ENCODE measurements around the gene SRPX. TPM values are rescaled to one million over a fixed set of nuclear protein-coding genes. Genes with fewer than 3 reads are reported as not detected.

Gene SRPX, protein sequence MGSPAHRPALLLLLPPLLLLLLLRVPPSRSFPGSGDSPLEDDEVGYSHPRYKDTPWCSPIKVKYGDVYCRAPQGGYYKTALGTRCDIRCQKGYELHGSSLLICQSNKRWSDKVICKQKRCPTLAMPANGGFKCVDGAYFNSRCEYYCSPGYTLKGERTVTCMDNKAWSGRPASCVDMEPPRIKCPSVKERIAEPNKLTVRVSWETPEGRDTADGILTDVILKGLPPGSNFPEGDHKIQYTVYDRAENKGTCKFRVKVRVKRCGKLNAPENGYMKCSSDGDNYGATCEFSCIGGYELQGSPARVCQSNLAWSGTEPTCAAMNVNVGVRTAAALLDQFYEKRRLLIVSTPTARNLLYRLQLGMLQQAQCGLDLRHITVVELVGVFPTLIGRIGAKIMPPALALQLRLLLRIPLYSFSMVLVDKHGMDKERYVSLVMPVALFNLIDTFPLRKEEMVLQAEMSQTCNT
- 1 to 10 TPM; 1.2 to 1.5 TPM for total RNA-seq

- DNase-seq (no peak), ATAC-seq (peak; percentile 44)
- Mint-ChIP-seq H3K4me1 (ENCODE audit: low read depth) (peaks cover 7% of the 10 kb centered on the region), H3K36me3 (ENCODE audit: low read depth) (no peaks in the 10 kb centered on the region), H3K9me3 (ENCODE audit: insufficient read depth) (no peaks in the 10 kb centered on the region), H3K4me3 (peak within 1 kb of the TSS; percentile 58), H3K27ac (no peak within 1 kb of the TSS), H3K27me3 (ENCODE audit: low read depth) (peaks cover 40% of the 10 kb centered on the region)
- ChIA-PET POLR2A (no interaction called here), CTCF (interaction anchor here (1.4 to 1.8 kb wide), 3 partner anchors 9 to 107 kb away, joined by 3 to 9 read pairs (median 4); partner anchors contain the start of gene RPGR)
Observed at GRCh38 chrX:38220415-38221390, at the start of gene SRPX. Gene SRPX (minus strand): TSS chrX:38220871. CDS start chrX:38220792, 79 bp downstream.

GRCh38 chrX:38268011-38268410, 47.3 kb upstream of the SRPX start:
- POLR2A ChIA-PET, result no interaction called here
- CTCF ChIA-PET, result no interaction called here
- Mint-ChIP-seq H3K27me3 (ENCODE audit: low read depth) (no peaks in the 10 kb centered on the region), H3K9me3 (ENCODE audit: insufficient read depth) (no peaks in the 10 kb centered on the region), H3K36me3 (ENCODE audit: low read depth) (peaks cover 2% of the 10 kb centered on the region), H3K4me1 (ENCODE audit: low read depth) (peaks cover 9% of the 10 kb centered on the region), H3K4me3 (no peak overlapping the region), H3K27ac (no peak overlapping the region)
- DNase-seq, result no peak
- no peak for ATAC-seq

DNA sequence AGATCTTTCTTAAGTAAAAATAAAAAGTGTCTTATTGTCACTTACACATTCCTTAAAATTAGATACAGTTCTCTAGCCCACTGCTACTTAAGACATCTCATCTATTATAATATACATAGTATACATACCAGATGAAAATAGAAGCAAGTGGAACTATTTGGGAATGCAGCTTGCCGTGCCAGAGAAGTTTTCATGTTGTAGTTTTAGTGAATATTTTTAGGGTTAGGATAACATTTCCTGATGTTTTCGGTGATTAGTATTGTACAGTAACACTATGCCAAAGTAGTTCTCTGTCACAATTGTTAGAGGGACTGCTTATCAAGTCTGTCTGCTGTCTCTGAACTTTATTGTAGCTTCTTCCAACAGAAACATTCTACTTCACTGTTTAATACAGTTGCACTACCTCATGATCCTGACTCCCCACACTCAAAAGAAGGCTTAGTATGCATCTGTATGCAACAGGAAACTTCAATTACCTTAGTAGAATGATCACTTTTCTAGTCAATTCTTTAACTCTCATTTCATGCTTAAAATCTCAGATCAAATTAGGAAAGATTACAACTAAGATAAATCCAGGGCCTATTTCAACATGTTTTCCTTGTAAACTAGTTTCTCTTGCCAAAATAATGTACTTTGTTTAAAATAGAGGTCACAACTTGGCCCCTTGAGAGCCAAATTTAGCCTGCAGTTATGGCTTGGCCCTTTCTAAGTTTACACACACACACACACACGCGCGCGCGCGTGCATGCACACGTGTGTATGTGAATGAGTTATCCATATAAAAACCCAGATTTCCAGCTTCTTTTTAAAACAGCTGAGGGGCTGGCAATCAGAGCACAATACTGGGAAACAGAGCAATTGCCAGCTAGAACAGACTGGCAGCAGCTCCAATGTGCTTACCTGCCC, 42.3 kb upstream of the SRPX start:
- Mint-ChIP-seq H3K9me3 (ENCODE audit: insufficient read depth) (no peaks in the 10 kb centered on the region), H3K4me3 (no peak overlapping the region), H3K27ac (no peak overlapping the region), H3K27me3 (ENCODE audit: low read depth) (no peaks in the 10 kb centered on the region), H3K4me1 (ENCODE audit: low read depth) (no peaks in the 10 kb centered on the region), H3K36me3 (ENCODE audit: low read depth) (no peaks in the 10 kb centered on the region)
- POLR2A ChIA-PET, result interaction anchor here (0.6 kb wide), 1 partner anchor 383 kb away, joined by 4 read pairs; no protein-coding TSS in a partner anchor
- ATAC-seq, result no peak
- no peak for DNase-seq
- CTCF ChIA-PET, result interaction anchor here (1.0 to 1.2 kb wide), 3 partner anchors 12 to 64 kb away, joined by 3 read pairs; partner anchors contain the start of gene RPGR

GRCh38 chrX:38260231-38260630, 39.6 kb upstream of the SRPX start:
- Mint-ChIP-seq H3K36me3 (ENCODE audit: low read depth) (no peaks in the 10 kb centered on the region), H3K27ac (no peak overlapping the region), H3K27me3 (ENCODE audit: low read depth) (no peaks in the 10 kb centered on the region), H3K4me3 (no peak overlapping the region), H3K4me1 (ENCODE audit: low read depth) (no peaks in the 10 kb centered on the region), H3K9me3 (ENCODE audit: insufficient read depth) (no peaks in the 10 kb centered on the region)
- no peak for ATAC-seq
- POLR2A ChIA-PET, result no interaction called here
- no peak for DNase-seq
- CTCF ChIA-PET, result interaction anchor here (0.6 to 0.7 kb wide), 2 partner anchors 43 to 60 kb away, joined by 3 read pairs; no protein-coding TSS in a partner anchor

GRCh38 chrX:38256019-38256418, 35.3 kb upstream of the SRPX start:
- no peak overlapping the region for H3K4me3 Mint-ChIP-seq
- ATAC-seq, result no peak
- no peaks in the 10 kb centered on the region for H3K4me1 Mint-ChIP-seq (ENCODE audit: low read depth)
- CTCF ChIA-PET, result no interaction called here
- no peaks in the 10 kb centered on the region for H3K36me3 Mint-ChIP-seq (ENCODE audit: low read depth)
- POLR2A ChIA-PET, result no interaction called here
- H3K27me3 Mint-ChIP-seq (ENCODE audit: low read depth), result peaks cover 14% of the 10 kb centered on the region
- H3K9me3 Mint-ChIP-seq (ENCODE audit: insufficient read depth), result no peaks in the 10 kb centered on the region
- DNase-seq, result no peak
- H3K27ac Mint-ChIP-seq, result no peak overlapping the region

DNA sequence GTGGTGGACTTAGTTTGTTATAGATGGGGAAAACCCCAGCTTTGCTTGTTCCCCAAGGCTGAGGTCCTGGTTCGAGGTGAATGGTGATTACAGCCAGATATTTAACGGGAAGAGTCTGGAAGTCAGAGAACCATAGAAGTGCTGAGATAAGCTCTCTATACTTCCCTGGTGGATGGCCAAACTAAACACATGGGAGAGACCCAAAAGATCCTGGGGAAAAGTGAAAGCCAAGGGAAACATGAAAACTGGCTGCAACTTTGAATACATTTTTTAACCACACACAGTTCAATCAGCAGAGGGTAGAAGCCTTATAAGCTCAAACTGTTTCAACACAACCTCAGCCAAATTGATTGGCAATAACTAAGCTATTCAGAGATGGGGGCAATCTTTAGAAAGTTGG, 29.3 kb upstream of the SRPX start:
- H3K4me3 Mint-ChIP-seq, result no peak overlapping the region
- ChIA-PET CTCF (no interaction called here), POLR2A (no interaction called here)
- ATAC-seq, result no peak
- no peak for DNase-seq
- no peaks in the 10 kb centered on the region for H3K9me3 Mint-ChIP-seq (ENCODE audit: insufficient read depth)
- H3K27me3 Mint-ChIP-seq (ENCODE audit: low read depth), result peaks cover 17% of the 10 kb centered on the region
- H3K27ac Mint-ChIP-seq, result no peak overlapping the region
- peaks cover 15% of the 10 kb centered on the region for H3K4me1 Mint-ChIP-seq (ENCODE audit: low read depth)
- no peaks in the 10 kb centered on the region for H3K36me3 Mint-ChIP-seq (ENCODE audit: low read depth)

GRCh38 chrX:38247051-38247450, 26.4 kb upstream of the SRPX start:
- peak; percentile 49 for DNase-seq
- Mint-ChIP-seq H3K36me3 (ENCODE audit: low read depth) (no peaks in the 10 kb centered on the region), H3K4me3 (no peak overlapping the region), H3K9me3 (ENCODE audit: insufficient read depth) (no peaks in the 10 kb centered on the region), H3K4me1 (ENCODE audit: low read depth) (peaks cover 15% of the 10 kb centered on the region), H3K27ac (no peak overlapping the region), H3K27me3 (ENCODE audit: low read depth) (peaks cover 10% of the 10 kb centered on the region)
- CTCF ChIA-PET, result no interaction called here
- POLR2A ChIA-PET, result no interaction called here
- ATAC-seq, result peak; percentile 65

DNA sequence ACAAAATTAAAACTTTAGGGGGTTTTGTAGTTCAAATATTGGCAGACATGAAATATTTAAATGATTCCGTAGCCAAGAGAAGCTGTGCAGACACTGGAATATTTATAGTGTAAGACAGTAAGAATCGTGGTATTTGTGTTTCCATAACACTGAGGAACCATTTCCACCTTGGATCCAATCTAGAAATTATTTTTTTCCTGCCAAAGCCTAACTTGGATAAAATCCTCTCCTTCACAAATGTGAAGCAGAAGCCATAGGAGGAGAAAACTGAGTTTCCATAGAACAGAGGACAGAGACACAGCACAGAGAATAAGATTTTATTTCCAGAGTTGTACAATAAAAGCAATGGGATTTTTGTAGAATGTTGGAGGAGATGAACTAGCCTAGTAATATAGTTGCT, 19.9 kb upstream of the SRPX start:
- H3K36me3 Mint-ChIP-seq (ENCODE audit: low read depth), result no peaks in the 10 kb centered on the region
- DNase-seq (no peak), ATAC-seq (no peak)
- H3K4me3 Mint-ChIP-seq, result no peak overlapping the region
- peaks cover 8% of the 10 kb centered on the region for H3K27me3 Mint-ChIP-seq (ENCODE audit: low read depth)
- no peak overlapping the region for H3K27ac Mint-ChIP-seq
- CTCF ChIA-PET, result no interaction called here
- H3K4me1 Mint-ChIP-seq (ENCODE audit: low read depth), result no peaks in the 10 kb centered on the region
- no peaks in the 10 kb centered on the region for H3K9me3 Mint-ChIP-seq (ENCODE audit: insufficient read depth)
- POLR2A ChIA-PET, result no interaction called here

- no peaks in the 10 kb centered on the region for H3K4me1 Mint-ChIP-seq (ENCODE audit: low read depth)
- H3K4me3 Mint-ChIP-seq, result no peak overlapping the region
- peaks cover 18% of the 10 kb centered on the region for H3K27me3 Mint-ChIP-seq (ENCODE audit: low read depth)
- POLR2A ChIA-PET, result no interaction called here
- H3K36me3 Mint-ChIP-seq (ENCODE audit: low read depth), result no peaks in the 10 kb centered on the region
- ATAC-seq (no peak), DNase-seq (no peak)
- no peaks in the 10 kb centered on the region for H3K9me3 Mint-ChIP-seq (ENCODE audit: insufficient read depth)
- CTCF ChIA-PET, result no interaction called here
- H3K27ac Mint-ChIP-seq, result no peak overlapping the region
Observed at GRCh38 chrX:38236901-38237615, 16.4 kb upstream of the SRPX start.

DNA sequence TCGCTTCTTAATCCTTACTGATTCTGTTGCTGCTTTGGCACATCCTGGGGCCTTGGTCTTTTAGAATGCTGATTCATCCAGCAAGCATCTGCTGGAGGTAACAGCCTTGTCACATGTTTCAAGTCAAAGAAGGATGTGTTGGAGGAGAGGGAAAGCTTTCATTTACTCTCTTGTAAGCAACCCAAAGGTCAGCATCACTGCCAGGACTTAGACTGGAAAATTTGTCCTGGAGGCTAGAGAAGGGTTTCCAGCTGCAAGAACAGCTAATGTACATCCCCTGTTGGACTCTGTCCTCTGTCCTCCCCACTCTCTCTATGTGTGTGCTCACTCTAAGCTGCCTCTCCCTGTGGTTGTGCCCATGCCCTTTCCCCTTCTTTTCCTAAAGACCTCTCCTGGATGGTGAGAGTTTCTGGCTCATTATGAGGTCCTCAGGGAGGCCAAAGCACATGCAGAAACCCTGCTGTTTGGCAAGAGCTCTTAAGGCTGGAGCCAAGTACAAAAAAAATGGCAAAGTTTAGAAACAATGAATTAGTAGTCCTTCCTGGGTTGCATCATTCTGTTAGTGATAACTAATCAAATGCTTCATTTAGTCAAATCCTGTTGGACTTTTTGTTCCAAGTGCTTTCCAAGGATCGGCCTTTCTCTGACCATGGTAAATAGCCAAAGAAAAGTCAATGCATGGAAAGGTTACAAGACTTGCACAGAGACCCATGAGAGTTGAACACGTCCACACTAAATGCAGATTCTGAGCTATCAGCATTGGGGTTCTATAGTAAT, 13.4 kb upstream of the SRPX start:
- POLR2A ChIA-PET, result no interaction called here
- Mint-ChIP-seq H3K36me3 (ENCODE audit: low read depth) (no peaks in the 10 kb centered on the region), H3K4me1 (ENCODE audit: low read depth) (no peaks in the 10 kb centered on the region), H3K9me3 (ENCODE audit: insufficient read depth) (no peaks in the 10 kb centered on the region), H3K27ac (no peak overlapping the region), H3K4me3 (no peak overlapping the region), H3K27me3 (ENCODE audit: low read depth) (peaks cover 17% of the 10 kb centered on the region)
- CTCF ChIA-PET, result no interaction called here
- ATAC-seq (no peak), DNase-seq (no peak)
